Stimulated activated CD4-positive, alpha-beta T cell treated with anti-CD3 and anti-CD28 coated beads, Interleukin-12 subunit alpha, Interleukin-12 subunit beta, amount 100 ng/mL, for 24 hours (primary cell): Measurements from ENCODE around the gene CPA5.

Experiments used
- DNase-seq, 2 experiments: peaks; one replicate each; pipeline ENCODE4 v3.0.0-alpha.2; 2020; ENCODE audit warnings: low read depth in 2 of 2

Gene CPA5

DNA sequence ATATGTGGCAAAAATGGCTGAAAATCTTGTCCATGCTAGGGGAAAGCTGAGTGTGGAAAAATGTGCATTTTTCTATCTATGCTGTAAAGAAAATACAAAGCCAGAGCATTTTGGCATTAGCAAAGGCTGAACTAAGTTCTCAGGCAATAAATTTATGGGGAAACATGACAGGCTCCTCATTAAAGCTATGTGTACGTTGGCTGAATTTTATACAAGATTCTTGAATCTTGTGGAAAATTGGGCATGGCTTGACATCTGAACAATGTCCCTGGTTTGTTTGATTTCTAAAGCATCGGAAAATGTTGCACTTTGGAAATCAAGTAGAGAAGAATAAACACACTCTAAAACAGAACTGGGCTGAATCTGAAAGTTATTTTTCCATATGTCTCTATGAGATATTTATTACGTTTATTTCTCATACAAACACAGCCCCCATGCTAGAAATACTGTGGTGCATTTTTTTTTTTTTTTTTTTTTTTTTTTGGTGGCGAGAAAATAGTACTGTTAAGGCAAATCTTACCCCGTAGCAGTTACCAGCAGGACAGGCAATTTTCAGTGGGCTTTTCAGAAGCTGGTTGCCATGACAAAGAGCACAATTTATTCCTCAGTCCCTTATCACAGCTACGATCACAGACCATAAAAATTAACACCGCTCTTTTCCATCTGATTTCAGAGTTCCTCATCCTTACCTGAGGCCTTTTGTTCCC lies 52.6 kb downstream of the CPA5 start:
- no peak for DNase-seq

GRCh38 chr7:130397758-130398073 lies 53.1 kb downstream of the CPA5 start:
- no peak for DNase-seq

GRCh38 chr7:130398526-130399090 lies 54.0 kb downstream of the CPA5 start:
- no peak for DNase-seq

DNA sequence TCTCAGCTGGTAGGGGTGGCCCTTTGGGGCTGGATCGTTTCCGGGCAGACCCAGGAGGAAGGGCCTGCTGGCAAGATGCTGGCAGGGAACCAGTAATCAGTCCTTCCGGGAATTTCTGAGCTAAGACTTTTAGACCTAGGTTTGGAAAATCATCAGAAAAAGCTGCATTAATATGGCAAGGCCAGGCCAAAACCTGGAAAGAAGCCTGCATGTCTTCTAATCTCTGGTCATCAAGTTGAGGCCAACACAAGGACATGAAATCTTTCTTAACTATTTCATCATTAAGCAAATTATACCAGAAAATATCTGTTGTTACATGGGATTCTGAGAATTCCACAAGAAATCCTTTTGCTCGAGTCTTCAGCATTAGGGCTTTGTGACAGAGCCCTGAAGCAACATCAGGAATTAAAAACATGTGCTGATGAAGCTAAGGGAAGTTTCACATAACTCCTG lies 55.5 kb downstream of the CPA5 start:
- no peak for DNase-seq

DNA sequence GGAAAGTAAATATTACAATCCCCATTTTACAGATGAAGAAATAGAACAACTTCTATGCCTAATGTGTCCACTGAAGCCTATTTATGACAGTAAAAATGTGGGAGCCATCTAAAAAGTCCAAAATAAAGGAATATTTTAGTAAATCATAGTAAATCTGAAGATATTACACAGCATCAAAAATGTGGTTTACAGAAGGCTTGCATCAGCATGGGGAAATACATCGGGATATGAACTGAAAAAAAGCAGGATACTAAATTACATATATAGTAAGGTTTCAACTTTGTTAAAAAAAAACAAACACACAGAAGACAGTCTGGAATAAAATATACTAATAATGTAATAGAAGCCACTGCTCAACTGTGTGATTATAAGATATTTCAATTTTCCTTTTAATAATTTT lies 56.5 kb downstream of the CPA5 start:
- DNase-seq, result no peak

- no peak for DNase-seq
Observed at GRCh38 chr7:130401578-130401977, 57.0 kb downstream of the CPA5 start.

- DNase-seq, result no peak
Observed at GRCh38 chr7:130405003-130405402, 60.4 kb downstream of the CPA5 start.

DNA sequence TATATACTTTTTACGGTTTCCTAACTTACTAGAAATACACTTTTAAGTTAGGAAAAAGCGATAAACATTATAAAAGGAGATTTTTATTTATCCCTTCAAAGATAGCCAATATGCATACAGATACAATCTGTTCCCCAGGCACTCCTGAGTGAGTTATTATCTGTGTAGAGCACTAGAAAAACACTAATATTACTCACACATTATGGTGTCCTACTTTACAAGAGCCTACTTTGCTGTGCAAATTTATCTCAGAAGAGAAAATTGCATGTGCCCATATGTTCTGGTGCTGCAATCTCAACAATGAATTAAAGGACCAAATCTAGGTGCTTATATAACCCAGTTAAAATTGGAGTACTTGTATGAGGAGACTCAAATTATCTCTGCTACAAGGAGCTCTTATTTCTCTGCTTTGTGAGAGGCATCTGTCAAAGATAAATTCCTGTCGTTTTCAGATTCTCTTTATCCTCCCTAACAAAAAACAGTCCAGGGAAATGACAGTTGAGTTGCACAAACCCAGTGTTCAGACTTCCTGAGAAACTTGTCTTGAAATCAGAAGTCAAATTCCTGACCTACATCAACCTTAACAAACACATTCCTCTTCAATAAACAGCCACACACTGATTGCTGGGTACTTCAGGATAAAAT lies 64.6 kb downstream of the CPA5 start:
- DNase-seq, result no peak

DNA sequence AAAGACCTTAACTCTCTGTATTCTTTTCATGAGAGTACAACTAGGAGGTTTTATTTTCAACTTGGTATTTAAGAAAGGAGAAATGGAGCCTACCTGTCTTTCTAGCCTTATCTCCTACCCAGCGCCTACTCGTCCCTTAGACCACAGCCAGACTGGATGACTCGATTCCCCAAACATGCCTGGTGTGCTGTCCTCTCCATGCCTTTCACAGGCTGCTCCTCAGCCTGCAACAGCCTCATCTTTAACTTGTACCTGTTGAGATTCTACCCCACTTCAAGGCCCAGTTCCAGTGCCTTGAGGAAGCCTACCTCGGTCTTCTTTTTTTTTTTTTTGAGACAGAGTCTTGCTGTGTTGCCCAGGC lies 65.1 kb downstream of the CPA5 start:
- no peak for DNase-seq

- DNase-seq, result no peak
Observed at GRCh38 chr7:130410868-130411541, 66.4 kb downstream of the CPA5 start.

DNA sequence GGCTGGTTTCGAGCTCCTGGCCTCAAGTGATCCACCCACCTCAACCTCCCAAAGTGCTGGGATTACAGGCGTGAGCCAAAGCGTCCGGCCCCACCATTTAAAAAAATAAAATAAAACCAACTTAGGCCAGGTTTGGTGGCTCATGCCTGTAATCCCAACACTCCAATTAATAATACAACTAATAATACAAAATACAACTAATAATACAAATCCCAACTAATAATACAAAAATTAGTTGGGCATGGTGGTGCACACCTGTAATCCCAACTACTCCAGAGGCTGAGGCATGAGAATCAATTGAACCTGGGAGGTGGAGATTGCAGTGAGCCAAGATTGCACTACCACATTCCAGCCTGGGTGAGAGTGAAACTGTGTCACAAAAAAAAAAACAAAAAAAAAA lies 68.6 kb downstream of the CPA5 start:
- DNase-seq, result no peak

- no peak for DNase-seq
Observed at GRCh38 chr7:130415006-130415405, 70.4 kb downstream of the CPA5 start.

- DNase-seq, result no peak
Observed at GRCh38 chr7:130417213-130417612, 72.6 kb downstream of the CPA5 start.

- DNase-seq, result no peak
Observed at GRCh38 chr7:130418306-130418705, 73.7 kb downstream of the CPA5 start.
